ENCODE measurements around the gene MDGA2. TPM values are rescaled to one million over a fixed set of nuclear protein-coding genes. Genes with fewer than 3 reads are reported as not detected.

MDGA2 gene
- total and polyA plus RNA-seq, 2 of the 13 experiments (the other 11 are each of a cell fraction or from before 2014, with no cell fraction given) = not detected

- TF ChIP-seq ZNF850 (CRISPR knock-in tag; conservative IDR thresholded peaks at IDR 0.05) (no peak), ZFP1 (CRISPR knock-in tag; IDR thresholded peaks at IDR 0.05) (no peak), ARNT (IDR thresholded peaks at IDR 0.05) (no peak), MED1 (CRISPR knock-in tag; IDR thresholded peaks at IDR 0.05) (no peak)
Observed at GRCh38 chr14:47022721-47023120, 652.7 kb downstream of the MDGA2 start (continued).

DNA sequence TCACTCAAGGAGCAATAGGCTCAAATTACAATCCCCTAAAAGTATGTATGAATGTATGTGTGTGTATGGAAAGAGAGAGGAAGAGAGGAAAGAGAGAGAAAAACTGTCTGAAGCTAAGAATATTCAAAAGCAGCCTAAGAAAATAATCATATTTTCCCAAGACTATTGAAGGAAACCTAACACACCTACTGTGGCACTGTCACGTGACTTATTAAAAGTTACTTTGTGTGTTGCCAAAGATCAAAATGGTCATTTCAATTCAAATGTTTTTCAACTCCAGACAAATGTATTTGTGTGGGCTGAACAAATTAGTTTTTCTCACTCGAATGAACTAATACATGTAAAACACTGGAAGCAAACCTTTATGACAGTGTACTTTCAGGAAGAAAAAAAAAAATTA, 654.9 kb downstream of the MDGA2 start:
- intact Hi-C loops (cut with micrococcal nuclease; ENCODE audit: unreplicated experiment) (no loop called here), in situ Hi-C loops (cut with HindIII; ENCODE audit: extremely low pct_ligation_motif_present, low pct_unique_long_range_greater_than_20kb) (no loop called here)
- H3K36me3 ChIP-seq (replicated peaks in 1 of 2; ENCODE audit: control insufficient read depth in 1 of 2, insufficient read depth in 2 of 2, low read length in 2 of 2) = no peaks in the 10 kb centered on the region
- H3K9ac ChIP-seq (ENCODE audit: insufficient read depth, low read depth, low read length) = no peak overlapping the region
- ATAC-seq (no peak), FAIRE-seq (no peak), DNase-seq (ENCODE audit: low spot score) (no peak)
- no peaks in the 10 kb centered on the region for H3K4me1 ChIP-seq (ENCODE audit: insufficient read depth, low read length)
- no peak overlapping the region for H3K4me2 ChIP-seq (ENCODE audit: low read depth, low read length)
- H3K9me3 ChIP-seq (ENCODE audit: low read length) = no peaks in the 10 kb centered on the region
- ChIA-PET CTCF (ENCODE audit: low intra/inter-chr PET ratio, low total read pairs) (no interaction called here), POLR2A (no interaction called here)
- H2AFZ ChIP-seq (ENCODE audit: low read length) = no peak overlapping the region
- no peaks in the 10 kb centered on the region for H4K20me1 ChIP-seq (ENCODE audit: insufficient read depth, low read length)
- 2% methylated on average over 2 of the region's 2 CpGs for WGBS (ENCODE audit: low lambda C conversion rate)
- no peaks in the 10 kb centered on the region for H3K79me2 ChIP-seq (ENCODE audit: insufficient read depth, low read length)
- TF ChIP-seq RAD51 (IDR thresholded peaks at IDR 0.05; ENCODE audit: borderline replicate concordance) = peak; percentile 71; the same call in 1 of the 2 replicates
- TF ChIP-seq, protein P1, sequence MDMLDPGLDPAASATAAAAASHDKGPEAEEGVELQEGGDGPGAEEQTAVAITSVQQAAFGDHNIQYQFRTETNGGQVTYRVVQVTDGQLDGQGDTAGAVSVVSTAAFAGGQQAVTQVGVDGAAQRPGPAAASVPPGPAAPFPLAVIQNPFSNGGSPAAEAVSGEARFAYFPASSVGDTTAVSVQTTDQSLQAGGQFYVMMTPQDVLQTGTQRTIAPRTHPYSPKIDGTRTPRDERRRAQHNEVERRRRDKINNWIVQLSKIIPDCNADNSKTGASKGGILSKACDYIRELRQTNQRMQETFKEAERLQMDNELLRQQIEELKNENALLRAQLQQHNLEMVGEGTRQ (IDR thresholded peaks at IDR 0.05; ENCODE audit: low read depth, low read length) = peak; percentile 56
- TF ChIP-seq, protein P1 (CRISPR knock-in tag; IDR thresholded peaks at IDR 0.05; ENCODE audit: borderline replicate concordance) = no peak
- TF ChIP-seq ZNF512B (CRISPR knock-in tag; IDR thresholded peaks at IDR 0.05; ENCODE audit: borderline replicate concordance) = no peak
- no peak for TF ChIP-seq JDP2 (CRISPR knock-in tag; IDR thresholded peaks at IDR 0.05; ENCODE audit: borderline replicate concordance)
- H3K27me3 ChIP-seq (ENCODE audit: control insufficient read depth in 1 of 2, insufficient read depth in 2 of 2, low read length in 2 of 2) = no peaks in the 10 kb centered on the region
- BruUV-seq (replicated peaks) = no TSS peak
- H3K27ac ChIP-seq (ENCODE audit: extremely low read length, insufficient read depth, low read length) = no peak overlapping the region
- no peak overlapping the region for H3K4me3 ChIP-seq (replicated peaks in 1 of 3; ENCODE audit: insufficient read depth in 1 of 3, low read depth in 2 of 3, low read length in 3 of 3)

All from HepG2 (cell line).